Transverse colon (tissue), 4 donors: ENCODE data around the gene SMAD3. TPM values are rescaled to one million over a fixed set of nuclear protein-coding genes. Genes with fewer than 3 reads are reported as not detected.

Source experiments
- DNase-seq: peaks from one replicate; pipeline ENCODE4 v3.0.0-alpha.2; 2019
- H3K27ac ChIP-seq, 4 donors: fragments of 200-600 bp; sonication (generic); 2 replicates each; pipeline ENCODE4 v1.5.1; 2016 to 2018; ENCODE audit warnings: inconsistent platforms in 4 of 4
- H3K27me3 ChIP-seq: fragments of 200-600 bp; sonication (generic); 2 replicates; pipeline ENCODE4 v1.5.1; 2017; ENCODE audit warnings: inconsistent platforms
- H3K36me3 ChIP-seq, 4 donors: fragments of 200-600 bp; sonication (generic); 2 replicates each; pipeline ENCODE4 v1.5.1; 2017 to 2019; ENCODE audit warnings: inconsistent platforms in 4 of 4
- H3K4me1 ChIP-seq, 4 donors: fragments of 200-600 bp; sonication (generic); 2 replicates each; pipeline ENCODE4 v1.5.1; 2017 to 2020; ENCODE audit warnings: inconsistent platforms in 4 of 4
- H3K4me3 ChIP-seq, 4 donors: fragments of 200-600 bp; sonication (generic); 1 replicate in 1 of 4; 2 replicates in 3 of 4; pipeline versions ENCODE4 v1.5.1 to v1.6.1; 2017 to 2019; ENCODE audit warnings: inconsistent platforms in 4 of 4
- H3K9me3 ChIP-seq, 2 donors: fragments of 200-600 bp; sonication (generic); 2 replicates each; pipeline ENCODE4 v1.5.1; 2017 to 2019; ENCODE audit warnings: inconsistent platforms in 2 of 2
- EP300 ChIP-seq: sonication (generic); formaldehyde crosslinking; IDR thresholded peaks from one replicate; pipeline ENCODE4 v1.6.1; 2017; ENCODE audit warnings: antibody characterized with exemption, low read depth
- POLR2A ChIP-seq: fragments of 450-650 bp; IDR thresholded peaks from one replicate; pipeline ENCODE4 v1.6.1; 2016; ENCODE audit warnings: antibody characterized with exemption, mild to moderate bottlenecking, moderate library complexity
- POLR2AphosphoS5 ChIP-seq, 3 donors: sonication (generic); formaldehyde crosslinking; IDR thresholded peaks; one replicate each; pipeline ENCODE4 v1.6.1; 2016; ENCODE audit warnings: antibody characterized with exemption in 3 of 3
- WGBS, 2 donors: methylation state at CpG; one replicate each; pipeline ENCODE4 v1.1.5; 2018; ENCODE audit warnings: low coverage in 1 of 2; 5-methylcytosine and 5-hydroxymethylcytosine counted together
- in situ Hi-C, 4 donors: fragments of 200-750 bp; cut with MboI; loops; one replicate each; pipeline versions ENCODE4 v1.15.0 to v1.15.1; 2017; ENCODE audit warnings: low sequenced_read_pairs in 3 of 4, low pct_ligation_motif_present in 1 of 4, low pct_unique_long_range_greater_than_20kb in 1 of 4
- intact Hi-C: fragments of 100-400 bp; cut with DNase I; formaldehyde crosslinking; loops from one replicate; pipeline ENCODE4 v1.15.1; 2023; ENCODE audit warnings: low total_unique reads
- total RNA-seq, 4 donors: library from RNA; depleted of rRNA; stranded (reverse); fragments of >200 nt; gene quantifications; one replicate each; pipeline ENCODE4 v1.1.0, GENCODE V29; 2016
- TF ChIP-seq, protein P1 (sequence below), 5 experiments: fragments of 200-600 bp in 3 of 5; fragments of 450-650 bp in 2 of 5; sonication (generic) in 3 of 5; IDR thresholded peaks; 1 replicate in 2 of 5; 2 replicates in 3 of 5; pipeline ENCODE4 v1.5.1; 2016 to 2017; ENCODE audit warnings: antibody characterized with exemption in 5 of 5, inconsistent platforms in 3 of 5, mild to moderate bottlenecking in 2 of 5, moderate library complexity in 1 of 5

SMAD3 gene
- total RNA-seq, 4 donors from 2014 or later = 30.9 to 65.1 (median 57.0) TPM

GRCh38 chr15:67178569-67179210, 113.3 kb downstream of the SMAD3 start:
- Histone ChIP-seq H3K27ac (peak overlapping the region; percentile 36 to 66 (median 54)), H3K27me3 (no peaks in the 10 kb centered on the region), H3K4me3 (no peak overlapping the region), H3K4me1 (peaks cover 0 to 36% (median 21%) of the 10 kb centered on the region in 4 donors), H3K9me3 (no peaks in the 10 kb centered on the region), H3K36me3 (no peaks in the 10 kb centered on the region)
- no peak for TF ChIP-seq POLR2A
- no peak for TF ChIP-seq EP300
- TF ChIP-seq, protein P1, sequence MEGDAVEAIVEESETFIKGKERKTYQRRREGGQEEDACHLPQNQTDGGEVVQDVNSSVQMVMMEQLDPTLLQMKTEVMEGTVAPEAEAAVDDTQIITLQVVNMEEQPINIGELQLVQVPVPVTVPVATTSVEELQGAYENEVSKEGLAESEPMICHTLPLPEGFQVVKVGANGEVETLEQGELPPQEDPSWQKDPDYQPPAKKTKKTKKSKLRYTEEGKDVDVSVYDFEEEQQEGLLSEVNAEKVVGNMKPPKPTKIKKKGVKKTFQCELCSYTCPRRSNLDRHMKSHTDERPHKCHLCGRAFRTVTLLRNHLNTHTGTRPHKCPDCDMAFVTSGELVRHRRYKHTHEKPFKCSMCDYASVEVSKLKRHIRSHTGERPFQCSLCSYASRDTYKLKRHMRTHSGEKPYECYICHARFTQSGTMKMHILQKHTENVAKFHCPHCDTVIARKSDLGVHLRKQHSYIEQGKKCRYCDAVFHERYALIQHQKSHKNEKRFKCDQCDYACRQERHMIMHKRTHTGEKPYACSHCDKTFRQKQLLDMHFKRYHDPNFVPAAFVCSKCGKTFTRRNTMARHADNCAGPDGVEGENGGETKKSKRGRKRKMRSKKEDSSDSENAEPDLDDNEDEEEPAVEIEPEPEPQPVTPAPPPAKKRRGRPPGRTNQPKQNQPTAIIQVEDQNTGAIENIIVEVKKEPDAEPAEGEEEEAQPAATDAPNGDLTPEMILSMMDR (IDR thresholded peaks at IDR 0.05) = no peak
- TF ChIP-seq POLR2AphosphoS5 (IDR thresholded peaks at IDR 0.05) = peak in 2 of 3 donors; percentile 39 to 45
- 76 to 85% methylated on average over 4 to 11 of the region's 11 CpGs for WGBS, 2 donors
- DNase-seq = no peak
- intact Hi-C loops = no loop called here
- in situ Hi-C loops = no loop called here

- in situ Hi-C loops (no loop called here), intact Hi-C loops (no loop called here)
- H3K9me3 ChIP-seq = no peaks in the 10 kb centered on the region
- H3K27ac ChIP-seq = peak overlapping the region in 1 of 4 donors; percentile 62
- H3K27me3 ChIP-seq = no peaks in the 10 kb centered on the region
- peaks cover 0 to 35% (median 21%) of the 10 kb centered on the region in 4 donors for H3K4me1 ChIP-seq
- DNase-seq = no peak
- no peak for TF ChIP-seq EP300
- 94% methylated on average over 9 of the region's 9 CpGs; no CpG with 5 or more reads in 1 of the 2 donors for WGBS, 2 donors
- no peaks in the 10 kb centered on the region for H3K36me3 ChIP-seq
- H3K4me3 ChIP-seq = no peak overlapping the region
These were observed 114.1 kb downstream of the SMAD3 start for GRCh38 chr15:67179411-67179995.

- Histone ChIP-seq H3K4me3 (no peak overlapping the region), H3K27ac (no peak overlapping the region), H3K4me1 (peaks cover 0 to 29% (median 21%) of the 10 kb centered on the region in 4 donors), H3K27me3 (no peaks in the 10 kb centered on the region), H3K36me3 (no peaks in the 10 kb centered on the region), H3K9me3 (no peaks in the 10 kb centered on the region)
- in situ Hi-C loops = no loop called here
- TF ChIP-seq, protein P1 (IDR thresholded peaks at IDR 0.05) = no peak
- TF ChIP-seq EP300 = no peak
- no peak for TF ChIP-seq POLR2A
- TF ChIP-seq POLR2AphosphoS5 (IDR thresholded peaks at IDR 0.05) = no peak
- 95 to 100% methylated on average over 2 to 11 of the region's 11 CpGs for WGBS, 2 donors
- intact Hi-C loops = loop anchor here (10.0 kb wide), 2 partner anchors 55 to 115 kb away; partner anchors contain the start of gene SMAD3
- DNase-seq = no peak
These were observed 114.6 kb downstream of the SMAD3 start for GRCh38 chr15:67180035-67180434.

DNA sequence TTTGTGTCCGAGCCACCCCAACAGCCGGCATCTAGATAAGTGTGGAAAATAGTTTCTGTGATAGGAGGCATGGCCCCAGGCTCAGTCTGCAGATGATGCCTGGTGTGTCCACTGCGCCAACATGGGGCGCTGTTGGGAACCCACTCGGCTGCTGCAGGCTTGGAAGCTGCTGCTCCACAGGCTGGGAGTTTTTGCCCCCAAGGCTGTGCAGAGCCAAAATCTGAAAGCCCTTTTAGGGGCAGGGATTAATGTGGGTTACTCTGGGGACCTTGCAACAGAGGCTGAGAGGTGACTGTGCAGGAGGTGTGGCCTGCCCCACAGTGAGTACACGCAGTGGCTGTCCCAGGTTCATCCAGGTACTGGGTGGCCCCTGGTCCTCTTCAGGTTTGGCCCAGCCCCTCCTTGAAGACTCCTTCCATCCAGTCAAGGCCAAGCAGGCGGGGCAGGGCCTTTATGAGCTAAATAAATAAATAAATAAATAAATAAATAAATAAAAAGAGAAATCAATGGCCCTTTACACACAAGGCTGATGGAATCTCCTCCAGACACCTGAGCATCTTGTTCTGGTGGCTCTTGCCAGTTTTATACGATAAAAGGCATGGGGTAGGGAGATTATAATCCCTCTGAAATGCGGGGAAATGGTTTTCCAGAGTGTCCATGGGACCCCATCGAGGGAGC, 115.3 kb downstream of the SMAD3 start:
- WGBS, 2 donors = 92% methylated on average over 10 of the region's 10 CpGs; no CpG with 5 or more reads in 1 of the 2 donors
- DNase-seq = no peak
- H3K36me3 ChIP-seq = no peaks in the 10 kb centered on the region
- no peak overlapping the region for H3K4me3 ChIP-seq
- H3K4me1 ChIP-seq = peaks cover 0 to 24% (median 19%) of the 10 kb centered on the region in 4 donors
- H3K9me3 ChIP-seq = no peaks in the 10 kb centered on the region
- TF ChIP-seq, protein P1 (IDR thresholded peaks at IDR 0.05) = no peak
- no peak for TF ChIP-seq POLR2AphosphoS5 (IDR thresholded peaks at IDR 0.05)
- no peak for TF ChIP-seq EP300
- TF ChIP-seq POLR2A = no peak
- no peaks in the 10 kb centered on the region for H3K27me3 ChIP-seq
- no peak overlapping the region for H3K27ac ChIP-seq
- intact Hi-C loops = loop anchor here (10.0 kb wide), 2 partner anchors 56 to 116 kb away; partner anchors contain the start of gene SMAD3
- in situ Hi-C loops = no loop called here
